Calu3 (cell line): ENCODE measurements around the gene WDR64. TPM values are rescaled to one million over a fixed set of nuclear protein-coding genes. Genes with fewer than 3 reads are reported as not detected.
"Not testable (repeated sequence)": the region's sequence is repeated elsewhere in the genome, so short reads cannot be mapped to it uniquely, and the experiment has no call there.

Source experiments
- BruUV-seq: library from RNA; stranded (reverse); fragments of 400-500 nt; replicated peaks from 2 replicates; lab custom pipeline; 2021; lab: Mats Ljungman, UMichigan
- CTCF ChIA-PET: fragments of 300-600 bp; sonication (Branson Sonifier 250); formaldehyde crosslinking; loops from one replicate; lab custom pipeline; 2022; ENCODE audit warnings: antibody characterized with exemption; lab: Charles Lee
- DNase-seq: peaks from one replicate; pipeline ENCODE4 v3.0.0; 2022
- H3K27ac Mint-ChIP-seq: one replicate; pipeline ENCODE4 v1.8.0; 2022; ENCODE audit warnings: mixed read lengths; ENCODE audit not compliant: unreplicated experiment
- H3K27me3 Mint-ChIP-seq: one replicate; pipeline ENCODE4 v1.8.0; 2022; ENCODE audit warnings: mixed read lengths; ENCODE audit not compliant: unreplicated experiment
- H3K36me3 Mint-ChIP-seq: one replicate; pipeline ENCODE4 v1.8.0; 2022; ENCODE audit warnings: mild to moderate bottlenecking, moderate library complexity, mixed read lengths; ENCODE audit not compliant: insufficient read depth, unreplicated experiment
- H3K4me1 Mint-ChIP-seq: one replicate; pipeline ENCODE4 v1.8.0; 2022; ENCODE audit warnings: mild to moderate bottlenecking, low read depth, mixed read lengths; ENCODE audit not compliant: unreplicated experiment
- H3K4me3 Mint-ChIP-seq: one replicate; pipeline ENCODE4 v1.8.0; 2022; ENCODE audit warnings: mild to moderate bottlenecking, low read depth, moderate library complexity, mixed read lengths; ENCODE audit not compliant: unreplicated experiment
- H3K9me3 Mint-ChIP-seq: one replicate; pipeline ENCODE4 v1.8.0; 2022; ENCODE audit warnings: low read depth, mixed read lengths; ENCODE audit not compliant: unreplicated experiment
- intact Hi-C: fragments of 100-400 bp; cut with micrococcal nuclease; formaldehyde crosslinking; loops from one replicate; pipeline ENCODE4 v1.10.0; 2022; ENCODE audit not compliant: unreplicated experiment
- total RNA-seq: library from RNA; stranded (reverse); gene quantifications from 2 replicates; pipeline ENCODE4 v1.2.3, GENCODE V29; 2022
- TF ChIP-seq, protein P1 (sequence below): fragments of 200-600 bp; IDR thresholded peaks from one replicate; pipeline ENCODE4 v1.8.0; 2022; ENCODE audit warnings: antibody characterized with exemption; ENCODE audit not compliant: unreplicated experiment

WDR64 gene
- total RNA-seq, 1 experiment from 2014 or later, result not detected

DNA sequence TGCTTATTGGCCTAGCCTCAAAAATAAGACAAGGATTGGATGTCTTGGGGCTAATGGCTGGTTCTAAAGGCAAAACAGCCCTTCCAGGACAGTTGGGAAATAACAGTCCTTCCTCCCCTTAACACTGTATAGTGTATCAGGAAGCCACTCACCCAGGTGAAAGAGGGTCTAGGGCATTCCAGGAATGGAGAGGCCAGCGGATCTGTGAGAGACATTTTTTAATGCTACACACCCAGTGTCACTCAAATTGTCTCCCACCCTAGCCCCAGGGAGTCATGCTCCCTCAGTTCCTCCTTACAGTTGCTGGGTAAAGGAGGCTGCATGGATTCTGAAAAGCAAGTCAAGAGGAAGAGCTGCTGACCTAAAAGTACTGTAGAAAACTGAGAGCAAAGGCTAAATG is 171.8 kb downstream of the WDR64 start:
- H3K27me3 Mint-ChIP-seq, result no peaks in the 10 kb centered on the region
- H3K36me3 Mint-ChIP-seq, result no peaks in the 10 kb centered on the region
- no peak overlapping the region for H3K27ac Mint-ChIP-seq
- intact Hi-C loops, result no loop called here
- no peaks in the 10 kb centered on the region for H3K9me3 Mint-ChIP-seq
- no peak overlapping the region for H3K4me3 Mint-ChIP-seq
- CTCF ChIA-PET, result no interaction called here
- H3K4me1 Mint-ChIP-seq, result no peaks in the 10 kb centered on the region
- DNase-seq, result no peak
- no TSS peak for BruUV-seq
- TF ChIP-seq, protein P1, sequence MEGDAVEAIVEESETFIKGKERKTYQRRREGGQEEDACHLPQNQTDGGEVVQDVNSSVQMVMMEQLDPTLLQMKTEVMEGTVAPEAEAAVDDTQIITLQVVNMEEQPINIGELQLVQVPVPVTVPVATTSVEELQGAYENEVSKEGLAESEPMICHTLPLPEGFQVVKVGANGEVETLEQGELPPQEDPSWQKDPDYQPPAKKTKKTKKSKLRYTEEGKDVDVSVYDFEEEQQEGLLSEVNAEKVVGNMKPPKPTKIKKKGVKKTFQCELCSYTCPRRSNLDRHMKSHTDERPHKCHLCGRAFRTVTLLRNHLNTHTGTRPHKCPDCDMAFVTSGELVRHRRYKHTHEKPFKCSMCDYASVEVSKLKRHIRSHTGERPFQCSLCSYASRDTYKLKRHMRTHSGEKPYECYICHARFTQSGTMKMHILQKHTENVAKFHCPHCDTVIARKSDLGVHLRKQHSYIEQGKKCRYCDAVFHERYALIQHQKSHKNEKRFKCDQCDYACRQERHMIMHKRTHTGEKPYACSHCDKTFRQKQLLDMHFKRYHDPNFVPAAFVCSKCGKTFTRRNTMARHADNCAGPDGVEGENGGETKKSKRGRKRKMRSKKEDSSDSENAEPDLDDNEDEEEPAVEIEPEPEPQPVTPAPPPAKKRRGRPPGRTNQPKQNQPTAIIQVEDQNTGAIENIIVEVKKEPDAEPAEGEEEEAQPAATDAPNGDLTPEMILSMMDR, result no peak

DNA sequence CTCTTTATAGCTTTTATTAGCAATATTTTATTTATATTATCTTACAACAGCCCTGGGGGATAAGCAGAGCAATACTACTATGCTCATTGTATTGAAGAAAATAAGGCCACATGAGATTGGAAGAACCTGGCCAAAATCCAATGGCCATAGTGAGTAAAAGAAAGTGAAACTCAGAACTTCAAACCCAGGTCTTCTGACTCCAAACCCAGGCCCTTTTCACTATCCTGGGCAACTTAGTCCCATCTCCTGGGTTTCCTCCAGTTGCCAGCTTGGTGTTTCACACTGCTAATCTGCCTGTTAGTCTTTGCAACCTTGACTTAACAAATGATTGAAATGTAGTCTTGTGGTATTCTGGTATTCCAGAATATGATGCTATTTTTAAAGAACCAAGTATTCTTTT is 173.5 kb downstream of the WDR64 start:
- CTCF ChIA-PET, result interaction anchor here (1.2 kb wide), 1 partner anchor 250 kb away, joined by 3 read pairs; no protein-coding TSS in a partner anchor
- H3K27ac Mint-ChIP-seq, result no peak overlapping the region
- no peak for DNase-seq
- BruUV-seq, result no TSS peak
- intact Hi-C loops, result no loop called here
- no peaks in the 10 kb centered on the region for H3K36me3 Mint-ChIP-seq
- H3K4me3 Mint-ChIP-seq, result no peak overlapping the region
- TF ChIP-seq, protein P1, result no peak
- no peaks in the 10 kb centered on the region for H3K4me1 Mint-ChIP-seq
- H3K27me3 Mint-ChIP-seq, result no peaks in the 10 kb centered on the region
- H3K9me3 Mint-ChIP-seq, result no peaks in the 10 kb centered on the region

DNA sequence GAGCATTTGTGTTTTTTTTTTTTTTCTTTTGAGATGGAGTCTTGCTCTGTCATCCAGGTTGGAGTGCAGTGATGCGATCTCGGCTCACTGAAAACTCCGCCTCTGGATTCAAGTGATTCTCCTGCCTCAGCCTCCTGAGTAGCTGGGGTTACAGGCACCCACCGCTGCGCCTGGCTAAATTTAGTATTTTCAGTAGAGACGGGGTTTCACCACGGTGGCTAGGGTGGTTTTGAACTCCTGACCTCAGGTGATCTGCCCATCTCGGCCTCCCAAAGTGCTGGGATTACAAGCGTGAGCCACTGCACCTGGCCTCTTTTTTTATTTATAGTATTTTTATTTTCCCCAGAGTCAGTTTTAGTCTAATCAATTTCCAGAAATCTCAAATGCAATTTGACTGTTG is 174.5 kb downstream of the WDR64 start:
- not testable (repeated sequence) for H3K27ac Mint-ChIP-seq

DNA sequence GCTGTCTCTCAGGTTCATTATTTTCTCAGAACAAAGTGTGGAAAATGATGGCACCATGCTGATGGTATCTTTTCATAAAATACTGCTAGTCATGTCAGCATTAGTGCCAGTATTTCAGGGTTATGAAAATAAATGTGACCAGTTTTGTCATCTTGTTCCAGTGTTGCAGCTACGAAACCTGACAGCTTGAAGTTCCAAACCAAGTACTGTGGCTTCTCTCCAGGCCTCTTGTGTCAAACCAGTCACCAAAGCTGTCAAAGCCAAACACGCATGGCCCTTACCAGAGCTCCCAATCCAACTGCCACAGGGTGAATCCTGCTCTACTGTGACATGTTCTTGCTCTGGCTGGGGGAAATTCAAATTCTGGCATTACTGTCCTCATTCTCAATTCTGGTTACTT is 175.2 kb downstream of the WDR64 start:
- H3K4me1 Mint-ChIP-seq, result no peaks in the 10 kb centered on the region
- H3K27me3 Mint-ChIP-seq, result no peaks in the 10 kb centered on the region
- CTCF ChIA-PET, result no interaction called here
- no peak overlapping the region for H3K4me3 Mint-ChIP-seq
- DNase-seq, result no peak
- H3K27ac Mint-ChIP-seq, result no peak overlapping the region
- no TSS peak for BruUV-seq
- intact Hi-C loops, result no loop called here
- no peaks in the 10 kb centered on the region for H3K36me3 Mint-ChIP-seq
- TF ChIP-seq, protein P1, result no peak
- H3K9me3 Mint-ChIP-seq, result no peaks in the 10 kb centered on the region

More for the DNA sequence above, 174.5 kb downstream of the WDR64 start:
- intact Hi-C loops, H3K4me3 Mint-ChIP-seq, H3K36me3 Mint-ChIP-seq, H3K4me1 Mint-ChIP-seq, H3K27me3 Mint-ChIP-seq, H3K9me3 Mint-ChIP-seq, CTCF ChIA-PET, BruUV-seq, DNase-seq: not testable (repeated sequence)

DNA sequence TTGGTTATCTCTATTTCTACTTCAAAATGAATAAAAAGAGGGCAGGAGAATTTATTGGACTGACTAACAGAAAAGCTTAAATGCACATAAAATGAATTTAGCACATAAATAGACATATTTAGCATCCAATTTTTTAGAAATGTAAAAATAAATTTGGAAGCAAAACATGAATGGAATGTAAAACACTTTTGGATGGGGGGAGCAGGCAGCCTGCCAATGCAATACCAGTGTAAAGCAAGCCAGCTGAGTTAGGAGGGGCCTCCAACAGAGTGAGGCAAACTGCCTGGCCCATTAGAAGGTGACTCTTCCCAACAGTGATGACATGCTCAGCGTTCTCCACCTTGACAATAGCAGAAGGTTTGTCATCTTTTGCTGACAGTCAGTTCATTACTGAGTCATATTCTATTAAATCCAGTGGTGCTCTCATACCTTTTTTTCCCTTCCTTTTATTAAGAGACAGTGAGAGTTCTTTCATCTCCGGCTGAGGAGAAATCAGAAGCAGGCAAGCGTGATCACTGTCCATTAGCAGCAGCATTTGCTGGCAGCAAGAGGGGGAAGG is 176.5 kb downstream of the WDR64 start:
- TF ChIP-seq, protein P1, result no peak
- H3K4me3 Mint-ChIP-seq, result no peak overlapping the region
- no peaks in the 10 kb centered on the region for H3K4me1 Mint-ChIP-seq
- no peak for DNase-seq
- no peaks in the 10 kb centered on the region for H3K27me3 Mint-ChIP-seq
- no peaks in the 10 kb centered on the region for H3K36me3 Mint-ChIP-seq
- intact Hi-C loops, result no loop called here
- no peaks in the 10 kb centered on the region for H3K9me3 Mint-ChIP-seq
- no TSS peak for BruUV-seq
- CTCF ChIA-PET, result interaction anchor here (0.6 kb wide), 1 partner anchor 13 kb away, joined by 3 read pairs; no protein-coding TSS in a partner anchor
- H3K27ac Mint-ChIP-seq, result no peak overlapping the region
